Stomach (tissue), 4 donors: ENCODE data around the gene TLR1.

Experiments used
- POLR2A ChIP-seq, 4 donors: fragments of 450-650 bp; IDR thresholded peaks; one replicate each; pipeline ENCODE4 v1.6.1; 2016; ENCODE audit warnings: antibody characterized with exemption in 4 of 4, control low read depth in 2 of 4, mild to moderate bottlenecking in 1 of 4, moderate library complexity in 1 of 4
- POLR2AphosphoS5 ChIP-seq, 3 donors: sonication (generic); formaldehyde crosslinking; IDR thresholded peaks; one replicate each; pipeline ENCODE4 v1.6.1; 2016; ENCODE audit warnings: antibody characterized with exemption in 3 of 3

- no peak for TF ChIP-seq POLR2A (IDR thresholded peaks at IDR 0.05)
- TF ChIP-seq POLR2AphosphoS5 (IDR thresholded peaks at IDR 0.05), result no peak
Measured at GRCh38 chr4:38785041-38785790, 19.4 kb downstream of the TLR1 start.
